ENCODE measurements around the gene HES2.
"Not testable (repeated sequence)": the region's sequence is repeated elsewhere in the genome, so short reads cannot be mapped to it uniquely, and the experiment has no call there.

The HES2 gene

DNA sequence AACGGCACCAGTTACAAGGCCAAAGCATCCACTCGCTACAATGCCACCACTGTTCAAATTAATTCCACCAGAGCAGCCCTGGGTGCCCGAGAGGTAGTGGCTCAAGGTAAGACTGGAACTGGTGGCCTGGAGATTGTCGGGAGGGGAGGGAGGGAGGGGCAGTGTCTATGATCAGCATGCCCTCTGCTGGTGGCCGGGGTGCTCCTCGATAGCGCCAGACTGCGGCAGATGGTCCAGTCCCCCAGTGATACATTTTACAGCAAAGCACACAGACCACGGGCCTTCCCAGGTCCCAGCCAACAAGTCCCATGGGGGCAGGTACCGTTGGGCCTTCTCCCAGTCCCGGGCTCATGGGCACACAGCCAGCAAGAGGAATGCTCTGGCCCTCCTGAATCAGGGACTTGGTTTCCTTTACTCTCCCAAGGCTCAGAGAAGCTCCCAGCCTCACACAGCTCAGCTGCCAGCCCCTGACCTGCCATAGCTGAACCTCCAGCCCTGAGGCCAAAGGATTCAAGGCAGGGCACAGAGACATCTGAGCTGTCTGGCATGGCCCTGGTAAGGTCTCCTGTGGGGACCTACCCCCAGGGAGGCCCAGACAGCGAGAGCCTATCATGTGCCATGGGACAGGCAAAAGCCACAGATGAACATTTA, 41.5 kb downstream of the HES2 start:
- TF ChIP-seq, protein P1, sequence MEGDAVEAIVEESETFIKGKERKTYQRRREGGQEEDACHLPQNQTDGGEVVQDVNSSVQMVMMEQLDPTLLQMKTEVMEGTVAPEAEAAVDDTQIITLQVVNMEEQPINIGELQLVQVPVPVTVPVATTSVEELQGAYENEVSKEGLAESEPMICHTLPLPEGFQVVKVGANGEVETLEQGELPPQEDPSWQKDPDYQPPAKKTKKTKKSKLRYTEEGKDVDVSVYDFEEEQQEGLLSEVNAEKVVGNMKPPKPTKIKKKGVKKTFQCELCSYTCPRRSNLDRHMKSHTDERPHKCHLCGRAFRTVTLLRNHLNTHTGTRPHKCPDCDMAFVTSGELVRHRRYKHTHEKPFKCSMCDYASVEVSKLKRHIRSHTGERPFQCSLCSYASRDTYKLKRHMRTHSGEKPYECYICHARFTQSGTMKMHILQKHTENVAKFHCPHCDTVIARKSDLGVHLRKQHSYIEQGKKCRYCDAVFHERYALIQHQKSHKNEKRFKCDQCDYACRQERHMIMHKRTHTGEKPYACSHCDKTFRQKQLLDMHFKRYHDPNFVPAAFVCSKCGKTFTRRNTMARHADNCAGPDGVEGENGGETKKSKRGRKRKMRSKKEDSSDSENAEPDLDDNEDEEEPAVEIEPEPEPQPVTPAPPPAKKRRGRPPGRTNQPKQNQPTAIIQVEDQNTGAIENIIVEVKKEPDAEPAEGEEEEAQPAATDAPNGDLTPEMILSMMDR (IDR thresholded peaks at IDR 0.05; ENCODE audit: control insufficient read depth, insufficient read depth, low read depth, low read length, missing control alignments): no peak
- DNase-seq (ENCODE audit: low read depth): no peak
- no peak overlapping the region for H3K4me3 ChIP-seq (ENCODE audit: control insufficient read depth, low read depth, low read length)

DNA sequence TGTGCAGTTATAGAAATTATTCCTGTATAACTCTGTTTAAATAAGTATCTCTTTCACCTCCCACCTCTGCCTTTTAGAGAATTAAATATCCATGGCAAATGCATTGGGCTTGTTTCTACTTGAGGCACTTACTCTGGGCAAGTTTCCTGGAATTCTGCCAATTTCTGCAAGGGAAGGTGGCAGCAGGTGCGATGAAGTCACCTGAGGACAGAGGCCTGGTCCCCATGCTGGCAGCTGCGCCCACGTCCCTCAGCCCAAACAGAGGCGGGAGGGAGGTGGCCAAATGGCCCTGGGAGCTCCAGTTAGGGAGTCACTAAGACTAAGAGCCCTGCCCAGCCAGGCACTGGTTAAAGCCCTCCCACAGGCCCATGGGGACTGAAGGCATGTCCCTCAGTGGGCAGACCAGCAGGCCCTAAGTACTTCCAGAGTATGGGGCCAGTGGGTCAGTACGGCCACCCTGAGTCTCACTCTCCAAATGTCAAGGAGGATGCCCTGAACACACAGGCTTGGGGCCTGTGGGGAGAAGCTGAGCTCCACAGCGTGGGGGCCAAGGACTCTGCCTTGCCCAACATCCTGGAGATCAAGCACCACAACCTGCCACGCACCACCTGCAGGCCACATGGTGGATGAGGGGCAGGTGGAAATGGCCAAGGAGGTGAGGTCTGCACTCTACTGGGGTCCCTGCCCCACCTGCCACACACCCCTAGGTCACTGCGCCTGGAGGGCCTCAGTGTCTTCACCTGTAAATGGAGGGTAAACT, 45.6 kb downstream of the HES2 start:
- TF ChIP-seq, protein P1 (IDR thresholded peaks at IDR 0.05; ENCODE audit: control insufficient read depth, insufficient read depth, low read depth, low read length, missing control alignments): no peak
- DNase-seq (ENCODE audit: low read depth): no peak

DNA sequence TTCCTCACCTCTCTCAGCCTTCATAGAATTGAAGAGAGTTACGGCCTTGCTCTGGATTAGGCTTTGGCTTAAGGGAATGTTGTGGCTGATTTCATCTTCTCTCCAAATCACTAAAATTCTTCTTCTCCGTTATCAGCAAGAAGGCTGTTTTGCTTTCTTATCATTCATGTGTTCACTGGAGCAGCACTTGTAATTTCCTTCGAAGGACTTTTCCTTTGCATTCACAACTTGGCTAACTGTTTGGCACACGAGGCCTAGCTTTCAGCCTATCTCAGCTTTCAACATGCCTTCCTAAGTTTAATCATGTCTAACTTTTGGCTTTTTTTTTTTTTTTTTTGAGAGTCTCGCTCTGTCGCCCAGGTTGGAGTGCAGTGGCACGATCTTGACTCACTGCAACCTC, 47.5 kb downstream of the HES2 start:
- H3K4me3 ChIP-seq (ENCODE audit: control insufficient read depth, low read depth, low read length); DNase-seq (ENCODE audit: low read depth): not testable (repeated sequence)

More for the DNA sequence above, 45.6 kb downstream of the HES2 start:
- H3K4me3 ChIP-seq (ENCODE audit: control insufficient read depth, low read depth, low read length): no peak overlapping the region

DNA sequence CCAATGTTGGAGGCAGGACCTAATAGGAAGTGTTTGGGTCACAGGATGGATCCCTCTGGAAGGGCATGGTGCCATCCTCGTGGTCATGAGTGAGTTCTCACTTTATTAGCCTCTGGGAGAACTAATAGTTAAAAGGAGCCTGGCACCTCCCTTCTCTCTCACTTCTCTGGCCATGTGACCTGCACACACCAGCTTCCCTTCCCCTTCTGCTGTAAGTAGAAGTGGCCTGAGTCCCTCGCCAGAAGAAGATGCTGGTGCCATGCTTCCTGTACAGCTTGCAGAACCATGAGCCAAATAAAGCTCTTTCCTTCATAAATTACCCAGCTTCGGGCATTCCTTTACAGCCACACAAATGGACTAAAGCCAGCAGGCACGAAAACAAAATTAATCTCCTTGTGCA, 49.7 kb downstream of the HES2 start:
- no peak for DNase-seq (ENCODE audit: low read depth)
- TF ChIP-seq, protein P1 (IDR thresholded peaks at IDR 0.05; ENCODE audit: control insufficient read depth, insufficient read depth, low read depth, low read length, missing control alignments): no peak
- H3K4me3 ChIP-seq (ENCODE audit: control insufficient read depth, low read depth, low read length): no peak overlapping the region

DNA sequence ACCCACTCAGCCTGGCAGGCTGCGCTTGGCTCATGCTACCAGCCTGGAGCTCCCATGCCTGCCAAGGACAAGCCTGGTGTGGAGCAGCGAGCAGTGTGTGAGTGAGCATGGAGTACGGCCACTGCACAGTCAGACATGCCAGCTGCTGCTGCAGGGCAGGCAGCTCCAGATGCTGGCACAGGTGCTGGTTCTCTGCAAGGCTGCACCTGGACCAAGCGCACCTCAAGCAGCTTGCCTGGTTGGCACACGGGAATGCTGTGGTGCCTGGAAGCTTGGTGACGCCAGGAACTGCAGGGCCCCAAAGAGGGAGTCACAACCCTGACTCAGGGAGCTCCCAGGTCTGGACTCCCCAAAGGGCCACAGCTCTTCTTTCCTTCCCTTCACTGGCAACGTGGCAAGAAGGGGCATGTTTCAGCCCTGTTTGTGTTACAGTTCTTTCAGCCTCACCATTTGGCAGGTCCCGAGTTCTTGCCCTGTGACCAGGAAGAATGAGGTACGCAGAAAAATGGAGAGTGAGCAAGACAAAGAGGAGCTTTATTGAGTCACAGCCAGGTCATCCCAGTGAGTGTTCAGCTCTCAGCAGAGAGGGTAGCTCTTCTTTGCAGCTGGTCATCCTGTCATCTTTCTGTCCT, 52.2 kb downstream of the HES2 start:
- H3K4me3 ChIP-seq (ENCODE audit: control insufficient read depth, low read depth, low read length): no peak overlapping the region
- no peak for DNase-seq (ENCODE audit: low read depth)
- TF ChIP-seq, protein P1 (IDR thresholded peaks at IDR 0.05; ENCODE audit: control insufficient read depth, insufficient read depth, low read depth, low read length, missing control alignments): no peak

DNA sequence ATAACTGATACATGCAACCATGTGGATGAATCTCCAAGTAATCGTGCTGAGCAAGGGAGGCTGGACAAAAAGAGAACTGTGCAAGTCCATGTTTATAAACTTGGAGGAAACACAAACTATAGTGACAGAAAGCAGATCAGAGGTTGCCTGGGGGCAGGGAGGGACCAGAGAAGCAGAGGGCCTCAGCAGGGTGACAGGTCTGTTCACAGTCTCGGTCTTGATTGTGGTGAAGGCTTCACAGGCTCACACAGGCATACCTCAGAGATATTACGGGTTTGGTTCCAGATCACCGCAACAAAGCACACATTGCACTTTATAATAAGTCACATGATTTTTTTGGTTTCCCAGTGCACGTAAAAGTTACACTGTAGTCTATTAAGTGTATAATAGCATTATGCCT, 54.7 kb downstream of the HES2 start:
- DNase-seq (ENCODE audit: low read depth): no peak
- H3K4me3 ChIP-seq (ENCODE audit: control insufficient read depth, low read depth, low read length): no peak overlapping the region
- TF ChIP-seq, protein P1 (IDR thresholded peaks at IDR 0.05; ENCODE audit: control insufficient read depth, insufficient read depth, low read depth, low read length, missing control alignments): no peak
